Stomach (tissue), 4 donors: ENCODE results near the gene RRAGD.

Experiments
- EP300 ChIP-seq: sonication (generic); formaldehyde crosslinking; IDR thresholded peaks from one replicate; pipeline ENCODE4 v1.6.1; 2017; ENCODE audit warnings: antibody characterized with exemption
- TF ChIP-seq, protein P1 (sequence below), 7 experiments: fragments of 450-650 bp in 4 of 7; fragments of 200-600 bp in 3 of 7; sonication (generic) in 3 of 7; IDR thresholded peaks; one replicate each; pipeline ENCODE4 v1.5.1; 2016 to 2019; ENCODE audit warnings: antibody characterized with exemption in 7 of 7, control low read depth in 2 of 7, mild to moderate bottlenecking in 1 of 7

DNA sequence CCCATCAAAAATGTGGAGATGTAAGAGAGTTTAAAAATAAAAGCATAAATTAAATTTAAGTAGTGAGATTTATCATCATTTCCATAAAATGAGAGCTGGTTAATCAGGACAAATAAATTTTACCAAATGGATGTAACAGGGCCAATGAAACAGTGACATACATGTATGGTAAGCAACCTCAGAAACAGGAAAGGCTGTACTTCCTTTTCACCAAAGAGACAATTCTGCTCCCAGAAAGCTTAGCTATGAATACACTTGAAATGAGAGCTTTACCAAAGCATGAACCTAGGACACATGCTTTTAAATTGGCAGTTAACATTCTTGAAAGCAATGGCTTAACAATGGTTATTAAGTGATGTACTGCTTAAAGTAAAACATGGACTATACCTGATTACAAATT is 47.5 kb downstream of the RRAGD start:
- TF ChIP-seq, protein P1, sequence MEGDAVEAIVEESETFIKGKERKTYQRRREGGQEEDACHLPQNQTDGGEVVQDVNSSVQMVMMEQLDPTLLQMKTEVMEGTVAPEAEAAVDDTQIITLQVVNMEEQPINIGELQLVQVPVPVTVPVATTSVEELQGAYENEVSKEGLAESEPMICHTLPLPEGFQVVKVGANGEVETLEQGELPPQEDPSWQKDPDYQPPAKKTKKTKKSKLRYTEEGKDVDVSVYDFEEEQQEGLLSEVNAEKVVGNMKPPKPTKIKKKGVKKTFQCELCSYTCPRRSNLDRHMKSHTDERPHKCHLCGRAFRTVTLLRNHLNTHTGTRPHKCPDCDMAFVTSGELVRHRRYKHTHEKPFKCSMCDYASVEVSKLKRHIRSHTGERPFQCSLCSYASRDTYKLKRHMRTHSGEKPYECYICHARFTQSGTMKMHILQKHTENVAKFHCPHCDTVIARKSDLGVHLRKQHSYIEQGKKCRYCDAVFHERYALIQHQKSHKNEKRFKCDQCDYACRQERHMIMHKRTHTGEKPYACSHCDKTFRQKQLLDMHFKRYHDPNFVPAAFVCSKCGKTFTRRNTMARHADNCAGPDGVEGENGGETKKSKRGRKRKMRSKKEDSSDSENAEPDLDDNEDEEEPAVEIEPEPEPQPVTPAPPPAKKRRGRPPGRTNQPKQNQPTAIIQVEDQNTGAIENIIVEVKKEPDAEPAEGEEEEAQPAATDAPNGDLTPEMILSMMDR (IDR thresholded peaks at IDR 0.05): no peak
- no peak for TF ChIP-seq EP300
